Measurements from ENCODE around the gene DCLK2.

DNA sequence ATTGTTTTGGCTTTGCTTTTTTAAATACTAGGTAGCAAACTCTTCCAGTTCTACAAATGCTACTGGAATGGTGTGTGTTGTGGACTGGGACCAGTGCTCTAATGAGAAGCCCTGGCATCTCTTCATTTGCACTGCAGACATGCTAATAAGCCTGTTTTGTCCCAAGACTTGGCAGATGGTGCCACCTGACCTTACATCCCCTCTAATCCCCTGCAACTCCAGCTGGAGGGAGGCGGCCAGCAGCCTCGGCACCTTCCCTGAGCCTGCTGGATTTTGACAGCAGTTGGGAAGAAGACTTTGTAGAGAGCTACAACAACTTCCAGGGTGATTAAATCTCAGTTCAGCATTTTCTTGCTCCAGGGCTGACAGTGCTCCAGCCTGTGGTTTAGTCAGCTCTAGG, 200.0 kb downstream of the DCLK2 start:
- TF ChIP-seq, protein P1, sequence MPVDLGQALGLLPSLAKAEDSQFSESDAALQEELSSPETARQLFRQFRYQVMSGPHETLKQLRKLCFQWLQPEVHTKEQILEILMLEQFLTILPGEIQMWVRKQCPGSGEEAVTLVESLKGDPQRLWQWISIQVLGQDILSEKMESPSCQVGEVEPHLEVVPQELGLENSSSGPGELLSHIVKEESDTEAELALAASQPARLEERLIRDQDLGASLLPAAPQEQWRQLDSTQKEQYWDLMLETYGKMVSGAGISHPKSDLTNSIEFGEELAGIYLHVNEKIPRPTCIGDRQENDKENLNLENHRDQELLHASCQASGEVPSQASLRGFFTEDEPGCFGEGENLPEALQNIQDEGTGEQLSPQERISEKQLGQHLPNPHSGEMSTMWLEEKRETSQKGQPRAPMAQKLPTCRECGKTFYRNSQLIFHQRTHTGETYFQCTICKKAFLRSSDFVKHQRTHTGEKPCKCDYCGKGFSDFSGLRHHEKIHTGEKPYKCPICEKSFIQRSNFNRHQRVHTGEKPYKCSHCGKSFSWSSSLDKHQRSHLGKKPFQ (tag by site-specific recombination; IDR thresholded peaks at IDR 0.05): no peak
- TF ChIP-seq, protein P2, sequence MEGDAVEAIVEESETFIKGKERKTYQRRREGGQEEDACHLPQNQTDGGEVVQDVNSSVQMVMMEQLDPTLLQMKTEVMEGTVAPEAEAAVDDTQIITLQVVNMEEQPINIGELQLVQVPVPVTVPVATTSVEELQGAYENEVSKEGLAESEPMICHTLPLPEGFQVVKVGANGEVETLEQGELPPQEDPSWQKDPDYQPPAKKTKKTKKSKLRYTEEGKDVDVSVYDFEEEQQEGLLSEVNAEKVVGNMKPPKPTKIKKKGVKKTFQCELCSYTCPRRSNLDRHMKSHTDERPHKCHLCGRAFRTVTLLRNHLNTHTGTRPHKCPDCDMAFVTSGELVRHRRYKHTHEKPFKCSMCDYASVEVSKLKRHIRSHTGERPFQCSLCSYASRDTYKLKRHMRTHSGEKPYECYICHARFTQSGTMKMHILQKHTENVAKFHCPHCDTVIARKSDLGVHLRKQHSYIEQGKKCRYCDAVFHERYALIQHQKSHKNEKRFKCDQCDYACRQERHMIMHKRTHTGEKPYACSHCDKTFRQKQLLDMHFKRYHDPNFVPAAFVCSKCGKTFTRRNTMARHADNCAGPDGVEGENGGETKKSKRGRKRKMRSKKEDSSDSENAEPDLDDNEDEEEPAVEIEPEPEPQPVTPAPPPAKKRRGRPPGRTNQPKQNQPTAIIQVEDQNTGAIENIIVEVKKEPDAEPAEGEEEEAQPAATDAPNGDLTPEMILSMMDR (tag by site-specific recombination; IDR thresholded peaks at IDR 0.05): no peak
- TF ChIP-seq, protein P3, sequence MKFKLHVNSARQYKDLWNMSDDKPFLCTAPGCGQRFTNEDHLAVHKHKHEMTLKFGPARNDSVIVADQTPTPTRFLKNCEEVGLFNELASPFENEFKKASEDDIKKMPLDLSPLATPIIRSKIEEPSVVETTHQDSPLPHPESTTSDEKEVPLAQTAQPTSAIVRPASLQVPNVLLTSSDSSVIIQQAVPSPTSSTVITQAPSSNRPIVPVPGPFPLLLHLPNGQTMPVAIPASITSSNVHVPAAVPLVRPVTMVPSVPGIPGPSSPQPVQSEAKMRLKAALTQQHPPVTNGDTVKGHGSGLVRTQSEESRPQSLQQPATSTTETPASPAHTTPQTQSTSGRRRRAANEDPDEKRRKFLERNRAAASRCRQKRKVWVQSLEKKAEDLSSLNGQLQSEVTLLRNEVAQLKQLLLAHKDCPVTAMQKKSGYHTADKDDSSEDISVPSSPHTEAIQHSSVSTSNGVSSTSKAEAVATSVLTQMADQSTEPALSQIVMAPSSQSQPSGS (tag by site-specific recombination; IDR thresholded peaks at IDR 0.05; ENCODE audit: low read depth): no peak
- TF ChIP-seq, protein P4, sequence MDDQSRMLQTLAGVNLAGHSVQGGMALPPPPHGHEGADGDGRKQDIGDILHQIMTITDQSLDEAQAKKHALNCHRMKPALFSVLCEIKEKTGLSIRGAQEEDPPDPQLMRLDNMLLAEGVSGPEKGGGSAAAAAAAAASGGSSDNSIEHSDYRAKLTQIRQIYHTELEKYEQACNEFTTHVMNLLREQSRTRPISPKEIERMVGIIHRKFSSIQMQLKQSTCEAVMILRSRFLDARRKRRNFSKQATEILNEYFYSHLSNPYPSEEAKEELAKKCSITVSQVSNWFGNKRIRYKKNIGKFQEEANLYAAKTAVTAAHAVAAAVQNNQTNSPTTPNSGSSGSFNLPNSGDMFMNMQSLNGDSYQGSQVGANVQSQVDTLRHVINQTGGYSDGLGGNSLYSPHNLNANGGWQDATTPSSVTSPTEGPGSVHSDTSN (CRISPR knock-in tag; IDR thresholded peaks at IDR 0.05): no peak
